ENCODE measurements around the gene AGAP1.

GRCh38 chr2:235877275-235877802 lies 383.5 kb downstream of the AGAP1 start:
- no peak for TF ChIP-seq CTCF (IDR thresholded peaks at IDR 0.05)
- TF ChIP-seq POLR2A (IDR thresholded peaks at IDR 0.05) = no peak

Data from thyroid gland (tissue), 4 donors.